Measurements from ENCODE around the gene ALS2CL. TPM values are rescaled to one million over a fixed set of nuclear protein-coding genes. Genes with fewer than 3 reads are reported as not detected.

The ALS2CL gene
- total RNA-seq, 1 experiment from 2014 or later = 11.2 TPM

GRCh38 chr3:46713050-46713897 lies 19.8 kb upstream of the ALS2CL start:
- Histone ChIP-seq H3K4me1 (peaks cover 10% of the 10 kb centered on the region), H3K36me3 (ENCODE audit: control insufficient read depth, insufficient read depth, low read length) (no peaks in the 10 kb centered on the region), H3K27me3 (replicated peaks; ENCODE audit: control insufficient read depth, insufficient read depth, low read length) (no peaks in the 10 kb centered on the region), H3K9me3 (no peaks in the 10 kb centered on the region), H3K4me3 (ENCODE audit: low read depth, low read length) (no peak overlapping the region)
- no TSS peak for BruUV-seq (replicated peaks)
- no peak for TF ChIP-seq CTCF (IDR thresholded peaks at IDR 0.05; ENCODE audit: insufficient read depth in 1 of 2, low read depth in 1 of 2, low read length in 1 of 2, severe bottlenecking in 1 of 2, unreplicated experiment in 1 of 2)
- no peaks in the 10 kb centered on the region for H3K27me3 Mint-ChIP-seq (ENCODE audit: insufficient read depth, unreplicated experiment)
- no peaks in the 10 kb centered on the region for H3K9me3 Mint-ChIP-seq (ENCODE audit: unreplicated experiment)
- peaks cover 6% of the 10 kb centered on the region for H3K36me3 Mint-ChIP-seq (ENCODE audit: insufficient read depth, unreplicated experiment)
- H3K4me3 Mint-ChIP-seq (ENCODE audit: unreplicated experiment) = no peak overlapping the region
- peak in 1 of 2 experiments; percentile 17 for DNase-seq
- ChIA-PET CTCF (no interaction called here), POLR2A (no interaction called here)
- peak overlapping the region; percentile 72 for H3K27ac Mint-ChIP-seq (ENCODE audit: unreplicated experiment)
- intact Hi-C loops (cut with micrococcal nuclease; ENCODE audit: unreplicated experiment) = no loop called here
- no peaks in the 10 kb centered on the region for H3K4me1 Mint-ChIP-seq (ENCODE audit: low read depth, unreplicated experiment)

- DNase-seq = peak in 1 of 2 experiments; percentile 14
- intact Hi-C loops (cut with micrococcal nuclease; ENCODE audit: unreplicated experiment) = no loop called here
- H3K9me3 Mint-ChIP-seq (ENCODE audit: unreplicated experiment) = no peaks in the 10 kb centered on the region
- TF ChIP-seq CTCF (IDR thresholded peaks at IDR 0.05; ENCODE audit: insufficient read depth in 1 of 2, low read depth in 1 of 2, low read length in 1 of 2, severe bottlenecking in 1 of 2, unreplicated experiment in 1 of 2) = no peak
- H3K36me3 ChIP-seq (ENCODE audit: control insufficient read depth, insufficient read depth, low read length) = no peaks in the 10 kb centered on the region
- peaks cover 6% of the 10 kb centered on the region for H3K36me3 Mint-ChIP-seq (ENCODE audit: insufficient read depth, unreplicated experiment)
- no peak overlapping the region for H3K27ac Mint-ChIP-seq (ENCODE audit: unreplicated experiment)
- BruUV-seq (replicated peaks) = no TSS peak
- no peaks in the 10 kb centered on the region for H3K4me1 Mint-ChIP-seq (ENCODE audit: low read depth, unreplicated experiment)
- H3K4me3 Mint-ChIP-seq (ENCODE audit: unreplicated experiment) = no peak overlapping the region
- peaks cover 10% of the 10 kb centered on the region for H3K4me1 ChIP-seq
- ChIA-PET CTCF (no interaction called here), POLR2A (interaction anchor here (0.6 kb wide), 1 partner anchor 229 kb away, joined by 5 read pairs; no protein-coding TSS in a partner anchor)
- H3K27me3 ChIP-seq (replicated peaks; ENCODE audit: control insufficient read depth, insufficient read depth, low read length) = no peaks in the 10 kb centered on the region
- no peak overlapping the region for H3K4me3 ChIP-seq (ENCODE audit: low read depth, low read length)
- no peaks in the 10 kb centered on the region for H3K27me3 Mint-ChIP-seq (ENCODE audit: insufficient read depth, unreplicated experiment)
- no peaks in the 10 kb centered on the region for H3K9me3 ChIP-seq
Measured at GRCh38 chr3:46712191-46713049, 18.9 kb upstream of the ALS2CL start.

- intact Hi-C loops (cut with micrococcal nuclease; ENCODE audit: unreplicated experiment) = no loop called here
- H3K4me3 Mint-ChIP-seq (ENCODE audit: unreplicated experiment) = no peak overlapping the region
- no peak overlapping the region for H3K27ac Mint-ChIP-seq (ENCODE audit: unreplicated experiment)
- no TSS peak for BruUV-seq (replicated peaks)
- CTCF ChIA-PET = no interaction called here
- H3K9me3 Mint-ChIP-seq (ENCODE audit: unreplicated experiment) = no peaks in the 10 kb centered on the region
- no peak for TF ChIP-seq CTCF (IDR thresholded peaks at IDR 0.05; ENCODE audit: insufficient read depth in 1 of 2, low read depth in 1 of 2, low read length in 1 of 2, severe bottlenecking in 1 of 2, unreplicated experiment in 1 of 2)
- H3K4me1 Mint-ChIP-seq (ENCODE audit: low read depth, unreplicated experiment) = no peaks in the 10 kb centered on the region
- no peak for DNase-seq
- Histone ChIP-seq H3K9me3 (no peaks in the 10 kb centered on the region), H3K4me3 (ENCODE audit: low read depth, low read length) (no peak overlapping the region), H3K27me3 (replicated peaks; ENCODE audit: control insufficient read depth, insufficient read depth, low read length) (no peaks in the 10 kb centered on the region), H3K36me3 (ENCODE audit: control insufficient read depth, insufficient read depth, low read length) (no peaks in the 10 kb centered on the region), H3K4me1 (peaks cover 10% of the 10 kb centered on the region)
- H3K36me3 Mint-ChIP-seq (ENCODE audit: insufficient read depth, unreplicated experiment) = peaks cover 6% of the 10 kb centered on the region
- POLR2A ChIA-PET = interaction anchor here (0.6 kb wide), 1 partner anchor 229 kb away, joined by 5 read pairs; no protein-coding TSS in a partner anchor
- H3K27me3 Mint-ChIP-seq (ENCODE audit: insufficient read depth, unreplicated experiment) = no peaks in the 10 kb centered on the region
Measured at GRCh38 chr3:46711760-46712159, 18.3 kb upstream of the ALS2CL start.

Measured in Caco-2 (cell line).